Measurements from ENCODE around the gene CABLES2. TPM values are rescaled to one million over a fixed set of nuclear protein-coding genes. Genes with fewer than 3 reads are reported as not detected.

CABLES2 gene
- total and polyA plus RNA-seq, 2 donors (not counting 3 experiments of a cell fraction or from before 2014, with no cell fraction given): 7.8 to 9.9 TPM

GRCh38 chr20:62396367-62397239 lies 10.5 kb downstream of the CABLES2 start:
- Histone ChIP-seq H3K9me1 (replicated peaks; ENCODE audit: control insufficient read depth, extremely low read depth, insufficient read depth, low read length) (no peaks in the 10 kb centered on the region), H3K9ac (replicated peaks; ENCODE audit: extremely low read depth, insufficient read depth, low read length) (no peak overlapping the region), H3K4me3 (replicated peaks in 1 of 3; ENCODE audit: insufficient read depth in 1 of 3, low read depth in 1 of 3, low read length in 3 of 3) (no peak overlapping the region), H3K36me3 (ENCODE audit: control insufficient read depth in 2 of 2, extremely low read depth in 1 of 2, insufficient read depth in 2 of 2, low read length in 2 of 2) (peaks cover 0 to 3% of the 10 kb centered on the region in 2 experiments), H4K20me1 (replicated peaks; ENCODE audit: control insufficient read depth, extremely low read depth, insufficient read depth, low read length) (no peaks in the 10 kb centered on the region), H2AFZ (ENCODE audit: low read depth, low read length) (no peak overlapping the region), H3K4me1 (ENCODE audit: control insufficient read depth, extremely low read depth, insufficient read depth, low read length) (no peaks in the 10 kb centered on the region), H3K4me2 (ENCODE audit: insufficient read depth, low read length) (no peak overlapping the region), H3K79me2 (ENCODE audit: control insufficient read depth, insufficient read depth, low read length) (no peaks in the 10 kb centered on the region), H3K27ac (ENCODE audit: insufficient read depth, low read depth, low read length) (no peak overlapping the region), H3K27me3 (ENCODE audit: control insufficient read depth in 2 of 2, insufficient read depth in 2 of 2, low read length in 2 of 2) (no peaks in the 10 kb centered on the region), H3K9me3 (replicated peaks; ENCODE audit: control insufficient read depth, insufficient read depth, low read length) (no peaks in the 10 kb centered on the region)
- intact Hi-C loops (cut with micrococcal nuclease) (no loop called here), dilution Hi-C loops (cut with MboI; ENCODE audit: extremely low pct_ligation_motif_present, low sequenced_read_pairs) (no loop called here)
- ChIA-PET CTCF (interaction anchor here (1.3 kb wide), 2 partner anchors 11 to 14 kb away, joined by 3 to 5 read pairs; no protein-coding TSS in a partner anchor), POLR2A (no interaction called here)
- FAIRE-seq (no peak), DNase-seq (ENCODE audit: low read depth, low spot score) (no peak)
- no peak for TF ChIP-seq POLR2AphosphoS5 (IDR thresholded peaks at IDR 0.05; ENCODE audit: insufficient read depth, low read depth, low read length)
- TF ChIP-seq MYC (IDR thresholded peaks at IDR 0.05; ENCODE audit: low read depth, low read length): no peak
- TF ChIP-seq MAX (IDR thresholded peaks at IDR 0.05; ENCODE audit: insufficient read depth, insufficient read length): no peak
- no TSS peak for BruUV-seq (replicated peaks)

GRCh38 chr20:62395311-62396242 lies 11.5 kb downstream of the CABLES2 start:
- Histone ChIP-seq H3K36me3 (ENCODE audit: control insufficient read depth in 2 of 2, extremely low read depth in 1 of 2, insufficient read depth in 2 of 2, low read length in 2 of 2) (peaks cover 2 to 10% of the 10 kb centered on the region in 2 experiments), H3K4me2 (ENCODE audit: insufficient read depth, low read length) (no peak overlapping the region), H3K79me2 (ENCODE audit: control insufficient read depth, insufficient read depth, low read length) (no peaks in the 10 kb centered on the region), H3K4me1 (ENCODE audit: control insufficient read depth, extremely low read depth, insufficient read depth, low read length) (no peaks in the 10 kb centered on the region), H3K9me3 (replicated peaks; ENCODE audit: control insufficient read depth, insufficient read depth, low read length) (no peaks in the 10 kb centered on the region), H3K4me3 (replicated peaks in 1 of 3; ENCODE audit: insufficient read depth in 1 of 3, low read depth in 1 of 3, low read length in 3 of 3) (no peak overlapping the region), H3K27ac (ENCODE audit: insufficient read depth, low read depth, low read length) (no peak overlapping the region), H3K9ac (replicated peaks; ENCODE audit: extremely low read depth, insufficient read depth, low read length) (no peak overlapping the region), H3K27me3 (ENCODE audit: control insufficient read depth in 2 of 2, insufficient read depth in 2 of 2, low read length in 2 of 2) (no peaks in the 10 kb centered on the region), H4K20me1 (replicated peaks; ENCODE audit: control insufficient read depth, extremely low read depth, insufficient read depth, low read length) (no peaks in the 10 kb centered on the region), H3K9me1 (replicated peaks; ENCODE audit: control insufficient read depth, extremely low read depth, insufficient read depth, low read length) (no peaks in the 10 kb centered on the region), H2AFZ (ENCODE audit: low read depth, low read length) (no peak overlapping the region)
- no TSS peak for BruUV-seq (replicated peaks)
- CTCF ChIA-PET: interaction anchor here (1.3 kb wide), 1 partner anchor 15 kb away, joined by 5 read pairs; no protein-coding TSS in a partner anchor
- dilution Hi-C loops (cut with MboI; ENCODE audit: extremely low pct_ligation_motif_present, low sequenced_read_pairs): no loop called here
- intact Hi-C loops (cut with micrococcal nuclease): no loop called here
- DNase-seq (ENCODE audit: low read depth, low spot score): no peak
- TF ChIP-seq EZH2 (IDR thresholded peaks at IDR 0.05; ENCODE audit: borderline replicate concordance, low read depth, low read length, severe bottlenecking) (no peak), POLR2A (IDR thresholded peaks at IDR 0.05; ENCODE audit: low read depth, low read length) (no peak), POLR2AphosphoS5 (IDR thresholded peaks at IDR 0.05; ENCODE audit: insufficient read depth, low read depth, low read length) (no peak)
- POLR2A ChIA-PET: no interaction called here
- no peak for FAIRE-seq
